Smooth muscle cell (in vitro differentiated cells): ENCODE data around the gene ASPN. TPM values are rescaled to one million over a fixed set of nuclear protein-coding genes. Genes with fewer than 3 reads are reported as not detected.

Experiments
- DNase-seq: peaks from one replicate; lab custom pipeline; 2025; ENCODE audit not compliant: unreplicated experiment; lab: John Stamatoyannopoulos, UW
- H2AFZ ChIP-seq: fragments of 200-600 bp; sonication (generic); 2 replicates; pipeline ENCODE4 v1.6.0; 2016; ENCODE audit warnings: antibody characterized with exemption, low read depth, mild to moderate bottlenecking
- H3F3A ChIP-seq: fragments of 200-600 bp; sonication (generic); 2 replicates; pipeline ENCODE4 v1.6.0; 2017; ENCODE audit warnings: antibody characterized with exemption, low read depth
- H3K27ac ChIP-seq: fragments of 200-600 bp; sonication (generic); 2 replicates; pipeline ENCODE4 v1.5.1; 2016; ENCODE audit warnings: low read depth, mild to moderate bottlenecking
- H3K27me3 ChIP-seq: fragments of 200-600 bp; sonication (generic); 2 replicates; pipeline ENCODE4 v1.6.1; 2016; ENCODE audit warnings: low read depth, mild to moderate bottlenecking
- H3K36me3 ChIP-seq: fragments of 200-600 bp; sonication (generic); 2 replicates; pipeline ENCODE4 v1.5.1; 2016; ENCODE audit warnings: low read depth
- H3K4me1 ChIP-seq: fragments of 200-600 bp; sonication (generic); 2 replicates; pipeline ENCODE4 v1.5.1; 2016; ENCODE audit warnings: low read depth
- H3K4me2 ChIP-seq: fragments of 200-600 bp; sonication (generic); 2 replicates; pipeline ENCODE4 v1.6.0; 2016; ENCODE audit warnings: mild to moderate bottlenecking
- H3K4me3 ChIP-seq: fragments of 200-600 bp; sonication (generic); 2 replicates; pipeline ENCODE4 v1.5.1; 2016; ENCODE audit warnings: mild to moderate bottlenecking
- H3K79me2 ChIP-seq: fragments of 200-600 bp; sonication (generic); 2 replicates; pipeline ENCODE4 v1.6.0; 2016; ENCODE audit warnings: low read depth, mild to moderate bottlenecking
- H3K9ac ChIP-seq: fragments of 200-600 bp; sonication (generic); 2 replicates; pipeline ENCODE4 v1.6.0; 2016; ENCODE audit warnings: low read depth
- H3K9me3 ChIP-seq: fragments of 200-600 bp; sonication (generic); replicated peaks from 2 replicates; pipeline ENCODE4 v1.5.1; 2016; ENCODE audit warnings: low read depth
- H4K20me1 ChIP-seq: fragments of 200-600 bp; sonication (generic); 2 replicates; pipeline ENCODE4 v1.6.0; 2016; ENCODE audit warnings: low read depth
- WGBS: methylation state at CpG from one replicate; pipeline ENCODE4 v1.1.7; 2016; ENCODE audit warnings: low lambda C conversion rate; 5-methylcytosine and 5-hydroxymethylcytosine counted together
- polyA plus RNA-seq: library from polyadenylated mRNA; unstranded; fragments of >200 nt; fragmentation: Nextera tagmentation; extraction: Ambion mirVana; gene quantifications from 2 replicates; pipeline ENCODE4 v1.2.1, GENCODE V29; 2016
- total RNA-seq: library from RNA; depleted of rRNA; stranded (reverse); fragments of >200 nt; gene quantifications from 2 replicates; pipeline ENCODE4 v1.2.3, GENCODE V29; 2014
- TF ChIP-seq, protein P1 (sequence below): fragments of 200-600 bp; sonication (generic); IDR thresholded peaks from 2 replicates; pipeline ENCODE4 v1.5.1; 2017; ENCODE audit warnings: borderline replicate concordance, mild to moderate bottlenecking, antibody characterized with exemption; ENCODE audit not compliant: insufficient read depth, poor library complexity, severe bottlenecking

Gene ASPN
- total and polyA plus RNA-seq, 2 experiments from 2014 or later, result 17.0 to 30.0 TPM

- TF ChIP-seq, protein P1, sequence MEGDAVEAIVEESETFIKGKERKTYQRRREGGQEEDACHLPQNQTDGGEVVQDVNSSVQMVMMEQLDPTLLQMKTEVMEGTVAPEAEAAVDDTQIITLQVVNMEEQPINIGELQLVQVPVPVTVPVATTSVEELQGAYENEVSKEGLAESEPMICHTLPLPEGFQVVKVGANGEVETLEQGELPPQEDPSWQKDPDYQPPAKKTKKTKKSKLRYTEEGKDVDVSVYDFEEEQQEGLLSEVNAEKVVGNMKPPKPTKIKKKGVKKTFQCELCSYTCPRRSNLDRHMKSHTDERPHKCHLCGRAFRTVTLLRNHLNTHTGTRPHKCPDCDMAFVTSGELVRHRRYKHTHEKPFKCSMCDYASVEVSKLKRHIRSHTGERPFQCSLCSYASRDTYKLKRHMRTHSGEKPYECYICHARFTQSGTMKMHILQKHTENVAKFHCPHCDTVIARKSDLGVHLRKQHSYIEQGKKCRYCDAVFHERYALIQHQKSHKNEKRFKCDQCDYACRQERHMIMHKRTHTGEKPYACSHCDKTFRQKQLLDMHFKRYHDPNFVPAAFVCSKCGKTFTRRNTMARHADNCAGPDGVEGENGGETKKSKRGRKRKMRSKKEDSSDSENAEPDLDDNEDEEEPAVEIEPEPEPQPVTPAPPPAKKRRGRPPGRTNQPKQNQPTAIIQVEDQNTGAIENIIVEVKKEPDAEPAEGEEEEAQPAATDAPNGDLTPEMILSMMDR, result peak; percentile 10
- no peak overlapping the region for H3K9ac ChIP-seq
- no peak overlapping the region for H3K4me3 ChIP-seq
- no peak for DNase-seq
- no peak overlapping the region for H3K4me2 ChIP-seq
- H4K20me1 ChIP-seq, result no peaks in the 10 kb centered on the region
- no peaks in the 10 kb centered on the region for H3K36me3 ChIP-seq
- H2AFZ ChIP-seq, result no peak overlapping the region
- H3K9me3 ChIP-seq, result no peaks in the 10 kb centered on the region
- H3K27ac ChIP-seq, result no peak overlapping the region
- no peaks in the 10 kb centered on the region for H3F3A ChIP-seq
- H3K4me1 ChIP-seq, result no peaks in the 10 kb centered on the region
- 82% methylated on average over 3 of the region's 3 CpGs for WGBS
- no peaks in the 10 kb centered on the region for H3K27me3 ChIP-seq
- no peaks in the 10 kb centered on the region for H3K79me2 ChIP-seq
Measured at GRCh38 chr9:92455217-92455616, 27.1 kb downstream of the ASPN start.

GRCh38 chr9:92446536-92446935, 35.8 kb downstream of the ASPN start:
- Histone ChIP-seq H3K27ac (no peak overlapping the region), H3F3A (no peaks in the 10 kb centered on the region), H3K4me1 (no peaks in the 10 kb centered on the region), H3K36me3 (no peaks in the 10 kb centered on the region), H3K79me2 (no peaks in the 10 kb centered on the region), H4K20me1 (no peaks in the 10 kb centered on the region), H3K27me3 (no peaks in the 10 kb centered on the region), H2AFZ (no peak overlapping the region), H3K9ac (no peak overlapping the region), H3K4me2 (no peak overlapping the region), H3K4me3 (no peak overlapping the region), H3K9me3 (no peaks in the 10 kb centered on the region)
- no peak for DNase-seq
- TF ChIP-seq, protein P1, result no peak

DNA sequence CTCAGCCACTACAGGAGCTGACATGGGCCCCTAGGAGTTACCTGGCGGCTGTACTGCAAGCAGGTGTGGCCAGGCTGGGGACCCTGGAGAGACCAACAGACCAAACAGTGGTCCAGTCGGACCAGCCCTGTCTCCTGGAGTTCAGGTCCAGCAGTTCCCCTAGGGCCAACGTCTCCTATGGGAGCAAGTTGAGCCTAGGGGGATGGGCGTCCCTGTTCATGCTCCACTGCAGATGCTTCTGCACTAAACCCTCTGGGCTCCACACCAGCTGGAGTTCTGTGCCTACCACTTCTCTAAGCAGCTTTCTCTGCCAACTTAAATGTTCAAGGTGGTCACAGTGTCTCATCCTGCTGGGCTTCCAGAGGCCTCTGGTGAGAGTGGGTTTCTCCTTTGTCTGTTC, 37.5 kb downstream of the ASPN start:
- 87% methylated on average over 4 of the region's 4 CpGs for WGBS
- H3K27me3 ChIP-seq, result no peaks in the 10 kb centered on the region
- H3K4me3 ChIP-seq, result no peak overlapping the region
- H3K9me3 ChIP-seq, result no peaks in the 10 kb centered on the region
- H4K20me1 ChIP-seq, result no peaks in the 10 kb centered on the region
- H3K36me3 ChIP-seq, result no peaks in the 10 kb centered on the region
- DNase-seq, result no peak
- no peak overlapping the region for H2AFZ ChIP-seq
- no peaks in the 10 kb centered on the region for H3K79me2 ChIP-seq
- TF ChIP-seq, protein P1, result no peak
- H3K4me2 ChIP-seq, result no peak overlapping the region
- no peaks in the 10 kb centered on the region for H3K4me1 ChIP-seq
- no peaks in the 10 kb centered on the region for H3F3A ChIP-seq
- H3K27ac ChIP-seq, result no peak overlapping the region
- H3K9ac ChIP-seq, result no peak overlapping the region

GRCh38 chr9:92440751-92441046, 41.6 kb downstream of the ASPN start:
- Histone ChIP-seq H2AFZ (no peak overlapping the region), H3K27me3 (no peaks in the 10 kb centered on the region), H4K20me1 (no peaks in the 10 kb centered on the region), H3K9ac (no peak overlapping the region), H3K27ac (no peak overlapping the region), H3K4me2 (no peak overlapping the region), H3F3A (no peaks in the 10 kb centered on the region), H3K4me3 (no peak overlapping the region), H3K4me1 (no peaks in the 10 kb centered on the region), H3K79me2 (no peaks in the 10 kb centered on the region), H3K36me3 (no peaks in the 10 kb centered on the region), H3K9me3 (no peaks in the 10 kb centered on the region)
- no peak for DNase-seq
- WGBS, result 89% methylated on average over 6 of the region's 6 CpGs
- TF ChIP-seq, protein P1, result no peak
